Ishikawa (cell line): ENCODE data around the gene SLC45A3.

ENCODE experiments used
- CEBPB ChIP-seq: IDR thresholded peaks from 2 replicates; pipeline ENCODE4 v1.6.1; 2012
- CREB1 ChIP-seq: IDR thresholded peaks from 2 replicates; pipeline ENCODE4 v1.6.1; 2012; ENCODE audit warnings: low read depth
- EGR1 ChIP-seq: IDR thresholded peaks from 2 replicates; pipeline ENCODE4 v1.6.1; 2012
- EP300 ChIP-seq: IDR thresholded peaks from 2 replicates; pipeline ENCODE4 v1.6.1; 2012; ENCODE audit warnings: borderline replicate concordance
- FOXM1 ChIP-seq: IDR thresholded peaks from 2 replicates; pipeline ENCODE4 v1.6.1; 2012; ENCODE audit warnings: low read depth, borderline replicate concordance
- MAX ChIP-seq: IDR thresholded peaks from 2 replicates; pipeline ENCODE4 v1.6.1; 2012
- NFIC ChIP-seq: IDR thresholded peaks from 2 replicates; pipeline ENCODE4 v1.6.1; 2012
- RAD21 ChIP-seq: IDR thresholded peaks from 2 replicates; pipeline ENCODE4 v1.6.1; 2012; ENCODE audit warnings: low read depth
- REST ChIP-seq: IDR thresholded peaks from 2 replicates; pipeline ENCODE4 v1.6.1; 2012; ENCODE audit warnings: low read depth, mild to moderate bottlenecking
- TAF1 ChIP-seq: IDR thresholded peaks from 2 replicates; pipeline ENCODE4 v1.6.1; 2012; ENCODE audit warnings: low read depth, mild to moderate bottlenecking
- TCF12 ChIP-seq: IDR thresholded peaks from 2 replicates; pipeline ENCODE4 v1.6.1; 2012; ENCODE audit warnings: low read depth
- TEAD4 ChIP-seq: IDR thresholded peaks from 2 replicates; pipeline ENCODE4 v1.6.1; 2012
- USF1 ChIP-seq: IDR thresholded peaks from 2 replicates; pipeline ENCODE4 v1.6.1; 2012
- YY1 ChIP-seq: IDR thresholded peaks from 2 replicates; pipeline ENCODE4 v1.6.1; 2012; ENCODE audit warnings: low read depth
- ZBTB7A ChIP-seq: IDR thresholded peaks from 2 replicates; pipeline ENCODE4 v1.6.1; 2012; ENCODE audit warnings: low read depth

Gene SLC45A3

GRCh38 chr1:205639567-205639966, 40.7 kb downstream of the SLC45A3 start:
- TF ChIP-seq FOXM1, result no peak
- no peak for TF ChIP-seq NFIC
- TF ChIP-seq YY1, result no peak

- no peak for TF ChIP-seq CREB1
Measured at GRCh38 chr1:205637854-205638468, 42.3 kb downstream of the SLC45A3 start.

GRCh38 chr1:205636732-205637131, 43.6 kb downstream of the SLC45A3 start:
- TF ChIP-seq TEAD4, result no peak
- TF ChIP-seq USF1, result no peak
- TF ChIP-seq REST, result no peak

- no peak for TF ChIP-seq FOXM1
- no peak for TF ChIP-seq YY1
- no peak for TF ChIP-seq EP300
- TF ChIP-seq CEBPB, result no peak
- no peak for TF ChIP-seq TAF1
- TF ChIP-seq REST, result no peak
- no peak for TF ChIP-seq MAX
- TF ChIP-seq RAD21, result no peak
- TF ChIP-seq USF1, result no peak
- TF ChIP-seq TCF12, result no peak
- TF ChIP-seq TEAD4, result no peak
- no peak for TF ChIP-seq NFIC
- TF ChIP-seq ZBTB7A, result no peak
- TF ChIP-seq EGR1, result no peak
- TF ChIP-seq CREB1, result no peak
Measured at GRCh38 chr1:205633421-205633976, 46.8 kb downstream of the SLC45A3 start.

GRCh38 chr1:205632669-205633169, 47.6 kb downstream of the SLC45A3 start:
- TF ChIP-seq TAF1 (no peak), CREB1 (no peak), FOXM1 (no peak), TCF12 (no peak), RAD21 (no peak)

- TF ChIP-seq ZBTB7A, result peak; percentile 70; the same call in 1 of the 2 replicates
- no peak for TF ChIP-seq REST
- no peak for TF ChIP-seq EP300
- no peak; the same call in 1 of the 2 replicates for TF ChIP-seq USF1
- TF ChIP-seq TCF12, result peak; percentile 16; the same call in 1 of the 2 replicates
- peak; percentile 63 for TF ChIP-seq RAD21
- TF ChIP-seq TEAD4, result 0 out of 2 replicates have a peak, but pooled peaks have one; percentile 2
- TF ChIP-seq MAX, result peak; percentile 16; the same call in 1 of the 2 replicates
- 0 out of 2 replicates have a peak, but pooled peaks have one; percentile 29 for TF ChIP-seq YY1
- TF ChIP-seq EGR1, result peak; percentile 55; the same call in 1 of the 2 replicates
- peak; percentile 86 for TF ChIP-seq CREB1
- no peak for TF ChIP-seq FOXM1
- TF ChIP-seq TAF1, result peak; percentile 78
- TF ChIP-seq NFIC, result peak; percentile 20; the same call in 1 of the 2 replicates
Measured at GRCh38 chr1:205631768-205632668, 48.3 kb downstream of the SLC45A3 start, which contains the start of gene ELK4. ELK4 (minus strand) TSS chr1:205632011; CDS start chr1:205623882, 8,129 bp downstream.
